ENCODE results near the gene LFNG.

DNA sequence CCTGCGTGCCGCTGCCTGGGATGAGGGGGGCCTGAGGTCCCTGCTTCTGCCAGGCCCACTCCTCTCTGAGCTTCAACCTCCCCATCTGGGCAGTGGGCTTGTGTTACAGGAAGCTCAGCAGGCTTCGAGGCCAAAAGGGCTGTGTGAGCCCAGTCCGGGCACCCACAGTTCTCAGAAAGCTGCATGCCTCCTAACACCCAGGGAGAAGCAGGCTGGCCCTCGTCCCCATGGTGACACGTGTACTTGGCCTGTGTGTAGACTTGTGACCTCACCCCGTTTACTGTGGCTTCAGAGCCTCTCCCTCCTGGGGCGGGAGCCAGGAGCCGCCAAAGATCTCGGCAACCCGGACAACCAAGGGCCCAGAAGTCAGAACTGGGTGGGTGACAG lies 41.2 kb upstream of the LFNG start:
- TF ChIP-seq POLR2AphosphoS5 (IDR thresholded peaks at IDR 0.05; ENCODE audit: control insufficient read depth, insufficient read depth, low read depth, low read length), result no peak
- TF ChIP-seq NR2C1 (IDR thresholded peaks at IDR 0.05), result no peak
- TF ChIP-seq NR2C1 (tag; IDR thresholded peaks at IDR 0.05), result no peak
- TF ChIP-seq FOXP1 (CRISPR knock-in tag; IDR thresholded peaks at IDR 0.05), result no peak
- no peak for TF ChIP-seq MAFG (tag; conservative IDR thresholded peaks at IDR 0.05)
- TF ChIP-seq ZNF41 (CRISPR knock-in tag; conservative IDR thresholded peaks at IDR 0.05), result no peak
